Fibroblast of lung (primary cell): ENCODE data around the gene WDFY3.

Experiments
- CTCF ChIP-seq, 2 donors: IDR thresholded peaks in 1 of 2; conservative IDR thresholded peaks in 1 of 2; 1 replicate in 1 of 2; 2 replicates in 1 of 2; pipeline ENCODE4 v1.5.1; 2011 to 2012; ENCODE audit warnings: low read length in 2 of 2, control low read depth in 1 of 2, inconsistent platforms in 1 of 2, low read depth in 1 of 2, mild to moderate bottlenecking in 1 of 2
- EZH2 ChIP-seq: IDR thresholded peaks from 2 replicates; pipeline ENCODE4 v1.5.1; 2012; ENCODE audit warnings: low read length, control low read depth, mild to moderate bottlenecking; ENCODE audit errors: missing control alignments

- peak in 1 of 2 donors; percentile 12 for TF ChIP-seq CTCF (conservative IDR thresholded peaks at IDR 0.05 in 1 of 2, IDR thresholded peaks at IDR 0.05 in 1 of 2; ENCODE audit: low read depth in 1 of 2, low read length in 2 of 2)
- TF ChIP-seq EZH2, result no peak
Observed at GRCh38 chr4:84681486-84682274, 284.8 kb downstream of the WDFY3 start.
